Measurements from ENCODE around the gene SLC9A7.

Gene SLC9A7

DNA sequence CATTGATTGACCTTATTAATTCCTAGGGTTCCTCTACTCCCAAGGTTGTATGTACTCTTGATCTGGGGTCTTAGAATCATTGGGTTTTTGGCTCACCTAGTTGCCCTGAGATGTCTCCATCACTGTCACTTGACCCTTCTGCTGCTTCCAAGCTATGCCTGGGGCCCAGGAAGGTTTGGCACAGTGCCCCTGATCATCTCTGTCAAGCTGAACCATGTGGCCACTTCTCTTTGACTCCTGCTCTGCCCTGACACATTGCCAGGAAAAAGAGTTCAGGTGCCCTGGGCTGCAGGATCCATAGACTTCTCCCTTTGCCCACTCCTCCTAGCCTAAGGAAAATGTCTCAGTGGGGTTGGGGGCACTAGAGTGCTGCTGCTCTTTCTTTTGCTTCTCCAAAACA is 189.3 kb downstream of the SLC9A7 start:
- no peak for DNase-seq

DNA sequence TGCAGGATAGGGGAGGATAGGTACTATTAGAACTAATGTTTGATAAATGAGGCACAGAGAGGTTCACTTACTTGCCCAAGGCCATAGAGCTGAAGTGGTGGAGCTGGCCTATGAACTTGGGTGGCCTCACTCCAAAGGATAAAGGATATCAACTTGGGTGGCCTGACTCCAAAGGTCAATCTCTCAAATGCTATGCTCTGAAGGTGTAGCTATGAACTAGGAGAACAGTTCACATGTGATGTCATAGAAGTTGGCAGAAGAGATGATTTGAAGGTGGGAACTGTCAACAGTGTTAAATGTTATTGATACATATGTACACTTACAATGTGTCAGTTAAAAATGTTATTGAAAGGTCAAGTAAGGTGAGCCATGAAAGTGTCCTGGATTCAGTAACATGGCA is 191.5 kb downstream of the SLC9A7 start:
- no peak for DNase-seq

DNA sequence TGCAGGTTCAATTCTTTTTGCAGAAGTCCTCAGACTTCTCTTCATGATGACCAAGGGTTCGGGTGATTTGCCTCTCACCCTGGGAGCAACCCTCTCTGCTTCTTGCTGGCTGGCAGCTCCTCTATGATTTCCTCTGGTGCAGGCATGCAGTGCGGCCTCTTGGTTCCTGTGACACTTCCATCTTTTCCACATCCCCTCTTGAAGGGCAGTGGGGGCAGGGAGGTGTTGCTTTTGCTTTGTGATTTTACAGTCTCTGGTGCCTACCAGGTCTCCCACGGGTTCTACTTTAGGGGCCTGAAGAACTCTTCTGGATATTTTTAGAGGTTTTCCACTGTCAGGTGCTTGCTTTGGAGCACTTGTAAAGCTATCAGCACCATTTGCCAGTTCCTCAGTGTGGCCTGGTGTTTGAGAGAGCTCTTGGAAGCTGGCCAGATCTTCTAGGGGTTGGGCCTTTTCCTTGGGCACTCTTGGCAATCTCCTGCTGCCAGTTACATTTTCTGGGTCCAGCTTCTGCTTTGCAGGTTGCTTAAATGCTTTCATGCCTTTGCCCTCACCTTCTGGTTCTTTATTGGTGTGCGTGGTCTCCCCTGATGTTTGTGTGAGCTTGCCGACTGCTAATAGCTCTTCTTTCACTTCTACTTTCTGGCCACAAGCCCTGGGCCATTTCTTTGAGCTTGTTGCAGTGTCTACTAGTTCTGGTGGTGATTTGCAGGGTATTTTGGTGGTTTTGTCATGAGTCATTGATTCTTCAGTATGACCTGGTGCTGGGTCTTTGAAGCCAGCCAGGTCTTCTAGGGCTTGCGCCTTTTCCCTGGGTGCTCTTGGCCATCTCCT is 196.9 kb downstream of the SLC9A7 start:
- DNase-seq: no peak

DNA sequence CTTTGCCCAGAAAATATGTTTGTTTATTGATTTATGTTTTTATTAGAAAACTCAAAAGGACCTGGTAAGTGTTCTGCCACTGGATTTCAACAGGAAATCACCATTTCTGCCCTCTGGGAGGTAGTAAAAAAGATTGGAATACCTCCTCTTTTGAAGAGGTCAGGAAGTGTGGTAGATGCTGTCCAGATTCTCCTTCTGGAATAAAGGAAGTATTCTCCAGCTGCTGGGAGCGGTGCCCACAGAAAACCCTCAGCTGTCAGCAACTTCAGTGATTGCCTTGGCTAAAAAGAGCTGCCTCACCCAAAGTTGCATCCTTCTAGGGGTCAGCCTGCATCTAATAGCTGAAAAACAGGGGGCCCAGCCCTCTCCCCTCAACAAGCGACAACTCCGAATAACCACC is 199.9 kb downstream of the SLC9A7 start:
- no peak for DNase-seq

DNA sequence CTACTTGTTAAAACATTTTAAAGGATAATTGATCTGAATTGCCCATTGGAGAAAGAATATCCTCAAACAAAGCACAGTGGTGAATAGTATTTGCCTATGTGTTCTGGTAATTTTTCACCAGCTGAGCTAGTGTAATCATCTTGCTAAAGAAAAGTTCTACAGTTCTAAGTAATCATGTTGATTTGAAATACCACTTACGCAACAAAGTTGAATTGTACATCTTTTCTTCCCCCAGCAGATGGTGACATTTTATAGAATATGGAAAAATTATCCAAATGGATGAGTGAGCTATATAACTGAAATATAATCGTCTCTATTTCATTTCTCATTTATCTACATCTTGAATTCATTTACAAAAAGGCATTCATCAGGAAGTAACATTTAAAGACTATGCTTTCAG is 204.0 kb downstream of the SLC9A7 start:
- DNase-seq: no peak

DNA sequence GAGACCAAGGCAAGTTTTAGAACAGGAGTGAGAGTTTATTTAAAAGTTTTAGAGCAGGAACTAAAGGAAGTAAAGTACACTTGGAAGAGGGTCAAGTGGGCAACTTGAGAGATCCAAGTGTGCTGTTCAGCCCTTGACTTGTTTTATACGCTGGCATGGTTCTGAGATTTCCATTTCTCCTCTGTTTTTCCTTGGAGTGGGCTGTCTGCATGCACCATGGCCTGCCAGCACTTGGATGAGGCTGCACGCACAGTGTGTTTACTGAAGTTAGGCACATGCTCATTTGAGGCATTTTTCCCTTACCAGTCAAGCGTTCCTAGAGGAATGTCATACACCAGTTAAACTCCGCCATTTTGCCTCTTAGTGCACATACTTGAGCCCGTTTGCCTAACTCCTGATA is 205.0 kb downstream of the SLC9A7 start:
- no peak for DNase-seq

DNA sequence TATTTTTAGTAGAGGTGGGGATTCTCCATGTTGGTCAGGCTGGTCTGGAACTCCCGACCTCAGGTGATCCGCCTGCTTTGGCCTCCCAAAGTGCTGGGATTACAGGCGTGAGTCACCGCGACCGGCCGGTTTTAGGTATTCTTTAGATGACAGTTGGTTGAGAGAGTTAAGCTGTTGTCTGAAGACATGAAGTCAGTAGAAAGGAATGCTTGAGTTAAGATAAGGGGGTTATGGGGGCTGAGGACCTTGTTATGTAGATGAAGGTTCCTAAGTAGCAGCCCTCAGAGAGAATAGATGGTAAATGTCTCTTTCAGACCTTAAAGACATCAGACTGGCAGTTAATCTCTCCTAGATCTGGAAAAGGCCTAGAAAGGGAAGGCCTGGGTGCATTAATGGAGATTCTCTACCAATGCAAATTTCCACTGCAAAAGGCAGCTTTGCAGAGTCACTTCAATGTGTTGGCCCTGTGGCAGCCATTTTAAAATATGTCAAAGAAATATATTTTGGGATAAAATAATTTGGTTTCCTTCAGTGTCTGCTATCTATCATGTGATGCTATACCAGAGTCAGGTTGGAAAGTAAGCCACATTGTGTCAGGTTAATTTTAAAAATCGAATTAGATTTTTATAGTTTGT is 207.3 kb downstream of the SLC9A7 start:
- DNase-seq: no peak

DNA sequence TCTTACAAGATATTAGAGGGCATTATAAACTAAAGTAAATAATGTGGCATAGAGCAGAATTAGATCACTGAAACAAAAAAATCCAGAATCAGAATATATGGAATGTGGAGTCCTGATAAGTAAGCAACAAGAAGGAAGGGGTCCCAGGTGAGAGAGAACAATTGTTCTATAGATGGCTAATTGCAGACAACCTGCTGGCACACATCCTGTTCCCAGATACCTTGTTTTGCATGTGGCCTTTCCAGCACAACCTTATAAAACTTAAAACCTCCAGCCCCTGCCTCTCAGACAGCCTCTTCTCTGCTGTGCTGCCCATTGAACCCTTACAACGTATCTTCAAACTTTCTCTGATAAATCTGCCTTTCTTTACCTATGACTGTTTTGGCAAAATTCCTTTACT is 209.0 kb downstream of the SLC9A7 start:
- DNase-seq: no peak

Data from NCI-H2107 (cell line).